HG03469 (cell line): ENCODE measurements around the gene TBC1D22B.
"Not testable (repeated sequence)": the region's sequence is repeated elsewhere in the genome, so short reads cannot be mapped to it uniquely, and the experiment has no call there.

Experiments used
- ATAC-seq: cut with Tn5 transposase; IDR thresholded peaks from one replicate; pipeline ENCODE4 v1.9.1; 2021; ENCODE audit warnings: mild to moderate bottlenecking, moderate library complexity, moderate number of reproducible peaks; ENCODE audit not compliant: unreplicated experiment

The TBC1D22B gene

GRCh38 chr6:37299990-37300389, 42.4 kb downstream of the TBC1D22B start:
- no peak for ATAC-seq

GRCh38 chr6:37302086-37302686, 44.6 kb downstream of the TBC1D22B start:
- no peak for ATAC-seq

GRCh38 chr6:37303091-37303660, 45.6 kb downstream of the TBC1D22B start:
- no peak for ATAC-seq

GRCh38 chr6:37303891-37304503, 46.4 kb downstream of the TBC1D22B start:
- no peak for ATAC-seq

GRCh38 chr6:37304766-37305165, 47.2 kb downstream of the TBC1D22B start:
- no peak for ATAC-seq

- no peak for ATAC-seq
Observed at GRCh38 chr6:37305841-37306425, 48.4 kb downstream of the TBC1D22B start.

- no peak for ATAC-seq
Observed at GRCh38 chr6:37306624-37307222, 49.2 kb downstream of the TBC1D22B start.

GRCh38 chr6:37307484-37307883, 49.9 kb downstream of the TBC1D22B start:
- not testable (repeated sequence) for ATAC-seq

- ATAC-seq, result no peak
Observed at GRCh38 chr6:37308069-37308815, 50.7 kb downstream of the TBC1D22B start.

GRCh38 chr6:37309046-37309445, 51.5 kb downstream of the TBC1D22B start:
- no peak for ATAC-seq

- ATAC-seq, result no peak
Observed at GRCh38 chr6:37309692-37310091, 52.1 kb downstream of the TBC1D22B start.

- no peak for ATAC-seq
Observed at GRCh38 chr6:37310966-37311365, 53.4 kb downstream of the TBC1D22B start.

GRCh38 chr6:37311741-37312473, 54.3 kb downstream of the TBC1D22B start:
- no peak for ATAC-seq

GRCh38 chr6:37313723-37314486, 56.3 kb downstream of the TBC1D22B start:
- no peak for ATAC-seq

GRCh38 chr6:37314487-37315156, 57.0 kb downstream of the TBC1D22B start:
- no peak for ATAC-seq

GRCh38 chr6:37315157-37315515, 57.6 kb downstream of the TBC1D22B start:
- no peak for ATAC-seq

- ATAC-seq, result no peak
Observed at GRCh38 chr6:37316071-37316470, 58.5 kb downstream of the TBC1D22B start.

GRCh38 chr6:37317312-37318038, 59.9 kb downstream of the TBC1D22B start:
- ATAC-seq, result no peak
